HG03196 (cell line): ENCODE measurements around the gene SYNJ2.
"Not testable (repeated sequence)": the region's sequence is repeated elsewhere in the genome, so short reads cannot be mapped to it uniquely, and the experiment has no call there.

Source experiments
- ATAC-seq: cut with Tn5 transposase; IDR thresholded peaks from one replicate; pipeline ENCODE4 v1.9.1; 2021; ENCODE audit not compliant: unreplicated experiment

SYNJ2 gene

GRCh38 chr6:157981395-157982101 is at the start of gene SYNJ2:
SYNJ2 (plus strand) TSS chr6:157981863; CDS start chr6:157981962, 99 bp downstream.
- ATAC-seq, result peak; percentile 69

GRCh38 chr6:157935786-157936185 is 45.9 kb upstream of the SYNJ2 start:
- no peak for ATAC-seq

GRCh38 chr6:157937318-157937717 is 44.3 kb upstream of the SYNJ2 start:
- ATAC-seq, result no peak

- no peak for ATAC-seq
Observed at GRCh38 chr6:157937916-157938315, 43.7 kb upstream of the SYNJ2 start.

- ATAC-seq, result not testable (repeated sequence)
Observed at GRCh38 chr6:157940375-157941036, 41.2 kb upstream of the SYNJ2 start.

- ATAC-seq, result no peak
Observed at GRCh38 chr6:157941101-157941863, 40.4 kb upstream of the SYNJ2 start.

- no peak for ATAC-seq
Observed at GRCh38 chr6:157942351-157942750, 39.3 kb upstream of the SYNJ2 start.

- ATAC-seq, result no peak
Observed at GRCh38 chr6:157943249-157943963, 38.3 kb upstream of the SYNJ2 start.

- ATAC-seq, result no peak
Observed at GRCh38 chr6:157943964-157944283, 37.7 kb upstream of the SYNJ2 start.

- ATAC-seq, result no peak
Observed at GRCh38 chr6:157944983-157945931, 36.4 kb upstream of the SYNJ2 start.

GRCh38 chr6:157946053-157946617 is 35.5 kb upstream of the SYNJ2 start:
- ATAC-seq, result no peak

- ATAC-seq, result no peak
Observed at GRCh38 chr6:157946865-157947532, 34.7 kb upstream of the SYNJ2 start.

- ATAC-seq, result not testable (repeated sequence)
Observed at GRCh38 chr6:157950899-157951298, 30.8 kb upstream of the SYNJ2 start.

GRCh38 chr6:157951828-157952227 is 29.8 kb upstream of the SYNJ2 start:
- ATAC-seq, result no peak

GRCh38 chr6:157952861-157953351 is 28.8 kb upstream of the SYNJ2 start:
- no peak for ATAC-seq

- no peak for ATAC-seq
Observed at GRCh38 chr6:157953580-157954091, 28.0 kb upstream of the SYNJ2 start.

- no peak for ATAC-seq
Observed at GRCh38 chr6:157954150-157955117, 27.2 kb upstream of the SYNJ2 start.

GRCh38 chr6:157955675-157956074 is 26.0 kb upstream of the SYNJ2 start:
- ATAC-seq, result no peak
